ENCODE measurements around the gene SRSF3. TPM values are rescaled to one million over a fixed set of nuclear protein-coding genes. Genes with fewer than 3 reads are reported as not detected.

The SRSF3 gene
- total and polyA plus RNA-seq, 4 donors = 145 to 267 (median 237) TPM

GRCh38 chr6:36638579-36638978, 44.4 kb downstream of the SRSF3 start:
- DNase-seq = no peak
- Histone ChIP-seq H3K9me3 (ENCODE audit: control insufficient read depth in 4 of 4, insufficient read depth in 3 of 4, low read length in 3 of 4) (no peaks in the 10 kb centered on the region), H3K27me3 (ENCODE audit: control insufficient read depth in 3 of 3, insufficient read depth in 3 of 3, low read length in 2 of 3) (no peaks in the 10 kb centered on the region), H3K27ac (ENCODE audit: low read depth in 1 of 2, low read length in 1 of 2) (no peak overlapping the region), H3K4me1 (ENCODE audit: control insufficient read depth in 5 of 5, insufficient read depth in 5 of 5, low read length in 5 of 5) (peaks cover 0 to 13% (median 6%) of the 10 kb centered on the region in 5 donors), H3K9ac (ENCODE audit: insufficient read depth in 1 of 2, low read length in 2 of 2) (no peak overlapping the region), H3K36me3 (ENCODE audit: control insufficient read depth in 4 of 4, insufficient read depth in 4 of 4, low read length in 4 of 4) (no peaks in the 10 kb centered on the region), H3K4me3 (no peak overlapping the region)
- ATAC-seq (ENCODE audit: insufficient read depth, low FRiP score) = no peak
- no peak for TF ChIP-seq CTCF (IDR thresholded peaks at IDR 0.05; ENCODE audit: control extremely low read depth, extremely low read depth)
- 91 to 96% methylated on average over 3 of the region's 3 CpGs for WGBS, 2 donors

GRCh38 chr6:36639171-36639808, 45.1 kb downstream of the SRSF3 start:
- no peak overlapping the region for H3K4me3 ChIP-seq
- no peaks in the 10 kb centered on the region for H3K27me3 ChIP-seq (ENCODE audit: control insufficient read depth in 3 of 3, insufficient read depth in 3 of 3, low read length in 2 of 3)
- no peaks in the 10 kb centered on the region for H3K9me3 ChIP-seq (ENCODE audit: control insufficient read depth in 4 of 4, insufficient read depth in 3 of 4, low read length in 3 of 4)
- H3K4me1 ChIP-seq (ENCODE audit: control insufficient read depth in 5 of 5, insufficient read depth in 5 of 5, low read length in 5 of 5) = peaks cover 0 to 9% (median 6%) of the 10 kb centered on the region in 5 donors
- WGBS, 2 donors = 87 to 90% methylated on average over 11 of the region's 11 CpGs
- no peak for TF ChIP-seq CTCF (IDR thresholded peaks at IDR 0.05; ENCODE audit: control extremely low read depth, extremely low read depth)
- H3K27ac ChIP-seq (ENCODE audit: low read depth in 1 of 2, low read length in 1 of 2) = no peak overlapping the region
- no peaks in the 10 kb centered on the region for H3K36me3 ChIP-seq (ENCODE audit: control insufficient read depth in 4 of 4, insufficient read depth in 4 of 4, low read length in 4 of 4)
- H3K9ac ChIP-seq (ENCODE audit: insufficient read depth in 1 of 2, low read length in 2 of 2) = no peak overlapping the region
- ATAC-seq (ENCODE audit: insufficient read depth, low FRiP score) = no peak
- DNase-seq = peak in 1 of 3 donors; percentile 64

- no peak for ATAC-seq (ENCODE audit: insufficient read depth, low FRiP score)
- no peak for DNase-seq
- H3K36me3 ChIP-seq (ENCODE audit: control insufficient read depth in 4 of 4, insufficient read depth in 4 of 4, low read length in 4 of 4) = no peaks in the 10 kb centered on the region
- peaks cover 0 to 9% (median 6%) of the 10 kb centered on the region in 5 donors for H3K4me1 ChIP-seq (ENCODE audit: control insufficient read depth in 5 of 5, insufficient read depth in 5 of 5, low read length in 5 of 5)
- no peak for TF ChIP-seq CTCF (IDR thresholded peaks at IDR 0.05; ENCODE audit: control extremely low read depth, extremely low read depth)
- no peaks in the 10 kb centered on the region for H3K27me3 ChIP-seq (ENCODE audit: control insufficient read depth in 3 of 3, insufficient read depth in 3 of 3, low read length in 2 of 3)
- 73 to 82% methylated on average over 3 of the region's 3 CpGs for WGBS, 2 donors
- no peak overlapping the region for H3K9ac ChIP-seq (ENCODE audit: insufficient read depth in 1 of 2, low read length in 2 of 2)
- no peaks in the 10 kb centered on the region for H3K9me3 ChIP-seq (ENCODE audit: control insufficient read depth in 4 of 4, insufficient read depth in 3 of 4, low read length in 3 of 4)
- no peak overlapping the region for H3K27ac ChIP-seq (ENCODE audit: low read depth in 1 of 2, low read length in 1 of 2)
- H3K4me3 ChIP-seq = no peak overlapping the region
Observed at GRCh38 chr6:36641543-36641942, 47.4 kb downstream of the SRSF3 start.

Data from lung (tissue), 12 donors.